SHP77 (cell line): ENCODE measurements around the gene DENND1A.
"Not testable (repeated sequence)": the region's sequence is repeated elsewhere in the genome, so short reads cannot be mapped to it uniquely, and the experiment has no call there.

ENCODE experiments used
- DNase-seq, 2 experiments: peaks; one replicate each; lab custom pipeline; 2025; lab: John Stamatoyannopoulos, UW

DENND1A gene

GRCh38 chr9:123654994-123655637 is 274.8 kb downstream of the DENND1A start:
- no peak for DNase-seq

DNA sequence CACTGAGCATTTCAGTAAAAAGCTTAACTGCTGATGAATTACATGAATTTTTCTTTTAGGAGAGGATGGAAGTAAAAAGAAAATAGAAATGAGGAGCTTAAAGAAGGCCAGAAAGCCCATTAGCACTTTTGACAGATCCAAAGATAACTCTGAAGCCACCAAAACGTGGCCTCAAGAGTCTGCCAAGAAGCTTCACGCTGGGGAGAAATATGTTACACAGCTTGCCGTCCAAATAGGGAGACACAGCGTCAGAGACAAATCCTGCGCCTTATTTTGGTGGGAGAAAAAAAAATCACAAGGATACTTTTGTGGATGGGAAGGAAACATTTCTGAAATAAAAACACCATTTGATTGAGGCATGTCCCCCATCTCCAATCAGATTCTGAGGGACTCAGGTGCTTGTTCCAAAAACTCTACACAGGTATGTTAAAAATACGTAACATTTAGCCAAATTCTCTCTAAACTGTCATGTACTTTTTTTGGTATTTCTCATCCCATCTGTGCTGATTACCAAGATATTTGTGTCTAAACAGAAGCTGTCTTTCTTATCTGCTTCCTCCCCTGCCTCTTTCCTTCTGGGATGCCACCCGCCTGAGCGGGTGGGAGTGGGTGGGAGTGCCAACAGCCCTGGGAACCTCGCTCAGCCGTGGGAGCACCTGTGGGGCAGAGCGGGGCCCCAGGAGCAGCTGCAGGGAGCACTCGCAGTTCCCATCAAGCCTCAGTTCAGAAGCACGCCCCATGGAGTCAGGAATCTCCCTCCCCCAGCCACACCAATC is 275.5 kb downstream of the DENND1A start:
- DNase-seq, result no peak

DNA sequence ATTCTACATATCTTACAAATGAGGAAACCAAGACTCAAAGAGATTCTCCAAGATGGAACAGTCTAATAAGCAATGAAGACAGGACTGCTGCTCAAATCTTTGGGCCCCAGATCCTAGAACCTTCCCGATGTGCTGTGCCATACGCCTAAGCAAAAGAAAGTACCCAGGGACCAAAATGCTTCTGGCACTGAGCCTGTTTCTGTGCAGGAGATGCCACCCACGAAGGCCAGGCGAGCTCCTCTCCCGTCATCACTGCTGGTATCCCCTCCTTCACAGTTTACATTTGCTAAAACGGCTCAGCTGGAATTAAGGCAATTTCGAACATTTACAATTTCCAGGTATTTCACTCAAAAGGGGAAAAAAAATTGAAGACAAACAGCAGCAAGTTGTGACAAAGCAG is 277.5 kb downstream of the DENND1A start:
- no peak for DNase-seq

- no peak for DNase-seq
These were observed 278.1 kb downstream of the DENND1A start for GRCh38 chr9:123651871-123652270.

DNA sequence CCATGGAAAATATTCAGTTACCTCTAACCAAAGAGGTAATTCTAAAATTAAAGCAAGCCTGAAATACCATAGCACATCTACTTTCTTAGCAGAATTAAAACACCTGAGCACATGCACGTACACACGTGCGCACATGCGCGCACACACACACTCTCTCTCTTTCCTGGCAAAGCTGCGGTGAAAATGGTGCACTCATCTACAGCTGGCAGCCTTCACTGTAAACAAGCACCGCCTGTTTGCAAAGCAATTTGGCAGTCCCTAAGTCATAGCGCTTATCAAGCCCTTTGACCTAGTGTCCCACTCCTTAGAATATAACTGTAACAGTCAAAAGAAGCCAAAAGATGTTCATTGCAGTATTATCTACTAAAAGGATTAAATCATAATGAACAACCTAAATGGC is 278.7 kb downstream of the DENND1A start:
- peak in 1 of 2 experiments; percentile 38 for DNase-seq

GRCh38 chr9:123649909-123650308 is 280.0 kb downstream of the DENND1A start:
- DNase-seq, result no peak

- DNase-seq, result no peak
These were observed 282.8 kb downstream of the DENND1A start for GRCh38 chr9:123647145-123647544.

GRCh38 chr9:123645762-123646161 is 284.2 kb downstream of the DENND1A start:
- DNase-seq, result no peak

GRCh38 chr9:123645126-123645525 is 284.8 kb downstream of the DENND1A start:
- DNase-seq, result no peak

DNA sequence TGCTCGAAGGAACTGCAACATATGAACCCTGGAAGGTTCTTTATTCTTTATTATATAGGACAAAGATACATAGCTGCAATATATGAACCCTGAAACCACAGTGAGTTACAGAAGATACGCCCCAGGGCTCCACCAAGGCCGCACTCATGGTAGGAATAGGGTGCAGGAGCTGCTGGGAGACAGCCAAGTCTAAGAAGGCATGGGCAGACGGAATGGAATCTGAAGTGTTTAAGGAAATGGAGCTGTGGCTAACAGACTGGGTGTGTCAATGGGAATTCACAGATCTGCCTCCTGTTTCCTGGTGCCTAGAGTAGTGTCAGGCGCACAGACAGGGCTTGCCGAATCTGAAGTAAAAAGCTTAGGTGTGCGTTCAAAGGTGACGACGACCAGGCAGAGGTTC is 286.4 kb downstream of the DENND1A start:
- peak; percentile 35 to 45 for DNase-seq

- peak; percentile 89 to 92 for DNase-seq
These were observed 287.3 kb downstream of the DENND1A start for GRCh38 chr9:123642291-123643278.

DNA sequence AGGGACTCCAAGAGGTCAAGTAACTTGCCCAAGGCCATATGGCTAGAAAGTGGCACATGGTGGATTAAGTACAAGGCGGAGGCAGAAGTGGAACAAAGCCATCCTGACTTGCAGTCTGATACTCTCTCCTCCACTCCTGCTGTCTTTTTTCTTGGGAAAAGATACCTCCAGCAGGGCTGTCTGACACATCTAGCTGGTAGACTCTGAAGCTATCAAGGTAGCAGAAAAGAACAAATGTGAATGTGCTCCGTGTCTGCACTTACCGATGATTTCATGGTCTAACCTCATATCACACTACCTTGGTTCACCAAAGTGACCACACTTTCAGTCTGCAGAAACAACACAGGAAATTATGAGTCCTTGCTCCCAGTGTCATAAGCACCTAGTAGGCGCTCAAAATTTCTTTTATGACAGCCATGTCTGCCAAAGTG is 289.1 kb downstream of the DENND1A start:
- DNase-seq, result no peak

GRCh38 chr9:123639743-123640142 is 290.2 kb downstream of the DENND1A start:
- no peak for DNase-seq

DNA sequence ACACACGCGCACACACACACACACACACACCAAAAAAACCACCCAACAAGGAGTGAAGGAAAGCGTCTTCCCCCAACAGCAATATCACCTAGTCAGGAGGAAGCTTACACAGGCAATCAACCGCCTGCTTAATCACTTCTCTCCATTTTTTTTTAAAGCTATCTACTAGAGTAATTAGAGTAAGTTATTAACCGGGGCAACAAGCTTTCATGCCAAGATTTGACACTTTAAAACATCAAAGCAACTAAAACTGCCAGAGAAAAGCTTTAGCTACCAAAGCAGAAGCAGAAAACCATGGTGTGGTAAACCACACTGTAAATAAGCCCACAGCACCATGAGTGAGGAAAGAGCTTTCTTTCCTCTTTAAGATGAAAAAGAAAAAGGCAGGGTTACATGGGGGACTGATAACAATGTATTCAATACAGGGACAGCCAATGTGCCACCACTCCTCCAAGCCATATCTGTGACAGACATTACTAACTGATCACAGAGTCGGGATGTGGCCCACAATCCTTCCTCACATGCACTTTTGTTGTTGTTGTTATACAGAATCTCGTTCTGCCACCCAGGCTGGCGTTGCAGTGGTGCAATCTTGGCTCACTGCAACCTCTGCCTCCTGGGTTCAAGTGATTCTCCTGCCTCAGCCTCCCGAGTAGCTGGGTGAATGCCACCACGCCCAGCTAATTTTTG is 291.8 kb downstream of the DENND1A start:
- DNase-seq, result no peak

DNA sequence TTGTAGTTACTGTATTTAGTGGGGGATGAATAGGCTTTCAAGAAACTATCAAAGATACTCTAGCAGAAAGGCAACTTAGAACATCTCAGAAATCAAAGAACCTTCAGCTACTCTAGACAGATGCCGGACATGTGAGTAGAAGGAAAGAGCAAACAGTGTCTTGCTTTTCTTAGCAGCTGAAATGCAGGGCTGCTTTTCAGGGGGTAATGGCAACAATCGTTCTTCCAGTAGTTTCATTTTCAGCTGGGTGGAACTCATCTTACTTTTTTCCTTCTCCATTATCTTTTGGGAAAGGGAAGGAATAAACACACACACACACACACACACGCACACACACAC is 292.4 kb downstream of the DENND1A start:
- no peak for DNase-seq

- DNase-seq, result not testable (repeated sequence)
These were observed 293.1 kb downstream of the DENND1A start for GRCh38 chr9:123636805-123637204.

DNA sequence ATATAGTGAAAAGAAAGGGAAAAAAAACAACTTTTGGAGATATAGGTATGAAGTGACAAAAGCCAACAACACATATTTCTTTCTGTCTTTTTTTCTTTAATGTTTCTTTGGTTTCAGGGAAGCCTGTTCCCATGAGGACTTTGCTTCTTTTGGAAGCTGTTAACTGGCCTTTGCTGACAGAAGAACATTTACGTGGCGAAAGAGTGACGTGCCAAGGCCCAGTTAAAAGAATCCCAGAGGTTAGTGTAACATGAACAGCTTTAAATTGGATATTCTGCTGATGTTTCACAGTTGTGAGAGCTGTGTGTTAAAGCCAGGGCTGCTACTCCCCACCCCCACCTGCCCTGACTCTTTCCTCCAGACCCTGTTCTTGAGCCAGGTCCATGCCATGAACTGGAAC is 298.1 kb downstream of the DENND1A start:
- no peak for DNase-seq

GRCh38 chr9:123630233-123630632 is 299.7 kb downstream of the DENND1A start:
- DNase-seq, result no peak

DNA sequence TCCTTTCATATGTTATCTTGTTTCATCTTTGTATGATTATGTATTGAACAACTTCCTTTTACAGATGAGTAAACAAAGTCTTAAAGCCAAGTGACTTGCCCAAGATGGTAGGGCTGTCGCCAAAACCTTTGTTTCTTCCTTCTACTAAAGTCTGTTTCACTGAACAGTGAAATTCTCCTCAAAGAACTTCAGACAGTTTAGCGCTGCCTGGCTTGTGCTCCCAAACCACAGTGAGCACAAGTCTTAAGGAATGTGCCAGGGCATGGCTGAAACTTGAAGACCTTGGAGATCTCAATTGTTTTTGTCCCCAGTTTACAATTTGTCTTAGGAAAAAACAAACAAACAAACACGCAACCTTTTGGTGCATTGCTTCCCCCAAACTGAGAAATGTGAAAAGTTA is 300.4 kb downstream of the DENND1A start:
- no peak for DNase-seq

DNA sequence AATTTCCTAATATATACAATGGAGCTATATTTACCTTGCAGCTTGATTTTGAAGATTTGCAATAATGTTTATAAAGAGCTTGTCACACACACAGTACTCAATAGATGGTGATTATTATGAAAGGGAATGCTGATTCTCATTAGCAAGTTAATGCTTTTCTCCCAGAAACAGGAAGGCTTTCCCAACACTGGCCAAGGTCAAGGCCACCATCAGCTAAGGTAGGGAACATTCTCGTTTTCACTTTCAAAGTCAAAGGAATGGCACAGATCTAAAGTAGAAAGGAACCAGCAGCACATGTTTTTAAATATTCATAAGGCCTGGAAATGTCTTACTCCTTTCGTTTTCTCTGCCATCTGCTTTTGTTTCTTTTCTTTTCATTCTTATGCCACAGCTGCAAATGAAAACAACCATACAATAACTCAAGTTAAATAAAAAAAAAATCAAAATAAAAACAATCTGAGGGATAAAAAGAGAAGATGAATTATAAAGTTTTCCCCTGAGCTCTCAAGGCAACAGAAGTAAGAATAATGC is 307.1 kb downstream of the DENND1A start:
- no peak for DNase-seq

DNA sequence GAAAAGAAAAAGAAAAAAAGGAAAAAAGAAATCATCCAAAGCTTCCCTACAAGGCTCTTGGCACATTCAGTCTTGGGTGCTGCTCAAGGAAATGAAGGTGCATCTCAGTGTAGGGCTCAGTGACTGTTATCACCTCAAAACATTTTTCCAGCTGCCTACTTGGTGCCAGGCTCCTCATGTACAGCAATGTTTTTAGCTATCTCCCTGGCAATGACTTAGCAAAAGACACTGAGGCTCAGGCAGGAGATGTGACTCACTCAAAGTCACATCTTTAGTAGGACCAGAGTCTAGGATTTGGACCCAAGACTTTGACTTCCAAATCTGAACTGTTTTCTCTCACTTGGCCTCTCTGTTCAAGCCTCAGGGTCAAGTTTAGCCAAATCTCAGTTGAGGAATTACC is 309.7 kb downstream of the DENND1A start:
- DNase-seq, result no peak
